CD14-positive monocyte (primary cell): Measurements from ENCODE around the gene CEP112. TPM values are rescaled to one million over a fixed set of nuclear protein-coding genes. Genes with fewer than 3 reads are reported as not detected.

Experiments
- DNase-seq, 3 donors: peaks; one replicate each; pipeline ENCODE4 v3.0.0-alpha.2; 2011 to 2022
- H2AFZ ChIP-seq: 2 replicates; pipeline ENCODE4 v1.6.0; 2012; ENCODE audit warnings: mild to moderate bottlenecking, low read depth, low read length, inconsistent platforms; ENCODE audit not compliant: insufficient read depth, poor library complexity, severe bottlenecking
- H3K27ac ChIP-seq, 2 donors: 1 replicate in 1 of 2; 2 replicates in 1 of 2; pipeline ENCODE4 v1.5.1; 2012 to 2013; ENCODE audit warnings: low read length in 2 of 2, control low read depth in 1 of 2, inconsistent platforms in 1 of 2, low read depth in 1 of 2, mild to moderate bottlenecking in 1 of 2
- H3K27me3 ChIP-seq, 2 donors: one replicate each; pipeline versions ENCODE4 v1.6.0 to v1.6.1; 2011 to 2013; ENCODE audit warnings: low read length in 2 of 2; ENCODE audit not compliant: control insufficient read depth in 2 of 2, insufficient read depth in 2 of 2
- H3K36me3 ChIP-seq, 2 donors: replicated peaks in 1 of 2; 1 replicate in 1 of 2; 2 replicates in 1 of 2; pipeline versions ENCODE4 v1.5.1 to v1.6.1; 2012 to 2013; ENCODE audit warnings: low read length in 2 of 2, control low read depth in 1 of 2, inconsistent platforms in 1 of 2, mild to moderate bottlenecking in 1 of 2; ENCODE audit not compliant: insufficient read depth in 2 of 2, control insufficient read depth in 1 of 2
- H3K4me1 ChIP-seq, 2 donors: 1 replicate in 1 of 2; 2 replicates in 1 of 2; pipeline versions ENCODE4 v1.5.1 to v1.6.1; 2012 to 2013; ENCODE audit warnings: low read length in 2 of 2, control low read depth in 1 of 2, inconsistent platforms in 1 of 2, mild to moderate bottlenecking in 1 of 2, moderate library complexity in 1 of 2; ENCODE audit not compliant: insufficient read depth in 2 of 2, control insufficient read depth in 1 of 2
- H3K4me2 ChIP-seq: replicated peaks from 2 replicates; pipeline ENCODE3; 2012; ENCODE audit warnings: low read length, moderate library complexity, mild to moderate bottlenecking; ENCODE audit not compliant: poor library complexity, severe bottlenecking; ENCODE audit errors: extremely low read depth
- H3K4me3 ChIP-seq, 3 experiments: fragments of 200-600 bp in 1 of 3; sonication (generic) in 1 of 3; replicated peaks in 1 of 3; 1 replicate in 2 of 3; 2 replicates in 1 of 3; pipeline ENCODE4 v1.5.1; 2011 to 2013; ENCODE audit warnings: low read length in 3 of 3, mild to moderate bottlenecking in 3 of 3, control low read depth in 2 of 3, low read depth in 2 of 3, inconsistent platforms in 1 of 3, moderate library complexity in 1 of 3
- H3K79me2 ChIP-seq: 2 replicates; pipeline ENCODE4 v1.6.0; 2012; ENCODE audit warnings: mild to moderate bottlenecking, control low read depth, inconsistent platforms, low read length, moderate library complexity; ENCODE audit not compliant: insufficient read depth
- H3K9ac ChIP-seq: 2 replicates; pipeline ENCODE4 v1.6.0; 2017; ENCODE audit warnings: low read length, mild to moderate bottlenecking; ENCODE audit not compliant: insufficient read depth, poor library complexity, severe bottlenecking
- H3K9me3 ChIP-seq, 2 donors: replicated peaks in 1 of 2; 1 replicate in 1 of 2; 2 replicates in 1 of 2; pipeline versions ENCODE4 v1.5.1 to v1.6.1; 2012 to 2013; ENCODE audit warnings: low read length in 2 of 2, control low read depth in 1 of 2; ENCODE audit not compliant: control insufficient read depth in 1 of 2, insufficient read depth in 1 of 2
- H4K20me1 ChIP-seq: 2 replicates; pipeline ENCODE4 v1.6.0; 2012; ENCODE audit warnings: mild to moderate bottlenecking, low read length, control low read depth, moderate library complexity; ENCODE audit not compliant: insufficient read depth
- H3K27ac Mint-ChIP-seq, 7 donors: one replicate each; pipeline ENCODE4 v1.8.0; 2020; ENCODE audit warnings: mild to moderate bottlenecking in 7 of 7, mixed read lengths in 7 of 7, moderate library complexity in 6 of 7, inconsistent platforms in 2 of 7
- H3K27me3 Mint-ChIP-seq, 3 donors: one replicate each; pipeline ENCODE4 v1.8.0; 2021 to 2022; ENCODE audit warnings: low read depth in 3 of 3, mild to moderate bottlenecking in 3 of 3, mixed read lengths in 3 of 3, moderate library complexity in 3 of 3, inconsistent platforms in 1 of 3
- H3K36me3 Mint-ChIP-seq, 2 donors: one replicate each; pipeline ENCODE4 v1.8.0; 2020; ENCODE audit warnings: mixed read lengths in 2 of 2, inconsistent platforms in 1 of 2, mild to moderate bottlenecking in 1 of 2
- H3K4me1 Mint-ChIP-seq: one replicate; pipeline ENCODE4 v1.8.0; 2020; ENCODE audit warnings: mild to moderate bottlenecking, mixed read lengths
- H3K4me3 Mint-ChIP-seq, 2 donors: one replicate each; pipeline ENCODE4 v1.8.0; 2020; ENCODE audit warnings: mild to moderate bottlenecking in 2 of 2, mixed read lengths in 2 of 2, moderate library complexity in 1 of 2
- H3K9me3 Mint-ChIP-seq, 7 donors: one replicate each; pipeline ENCODE4 v1.8.0; 2020 to 2022; ENCODE audit warnings: mixed read lengths in 7 of 7, mild to moderate bottlenecking in 6 of 7, moderate library complexity in 6 of 7, inconsistent platforms in 2 of 7
- WGBS: methylation state at CpG from one replicate; pipeline ENCODE4 v1.1.5; 2013; ENCODE audit warnings: missing lambda C conversion rate; ENCODE audit not compliant: insufficient coverage; 5-methylcytosine and 5-hydroxymethylcytosine counted together
- intact Hi-C, 2 donors: fragments of 100-400 bp; cut with micrococcal nuclease; formaldehyde crosslinking; loops; one replicate each; pipeline versions ENCODE4 v1.15.0 to v1.15.1; 2023
- polyA plus RNA-seq, 3 donors: library from polyadenylated mRNA; depleted of rRNA in 1 of 3; unstranded in 2 of 3; stranded (reverse) in 1 of 3; fragments of 300-500 nt in 2 of 3; fragments of >200 nt in 1 of 3; fragmentation: Illumina TruSeq in 2 of 3; gene quantifications; 1 replicate in 2 of 3; 2 replicates in 1 of 3; pipeline ENCODE4 v1.2.3, GENCODE V29; 2012 to 2021
- TF ChIP-seq, protein P1 (sequence below): fragments of 200-600 bp; IDR thresholded peaks from one replicate; pipeline ENCODE4 v1.8.0; 2022; ENCODE audit warnings: antibody characterized with exemption, mild to moderate bottlenecking

Gene CEP112
- polyA plus RNA-seq, 3 donors = 0.10 TPM; not detected in 2

DNA sequence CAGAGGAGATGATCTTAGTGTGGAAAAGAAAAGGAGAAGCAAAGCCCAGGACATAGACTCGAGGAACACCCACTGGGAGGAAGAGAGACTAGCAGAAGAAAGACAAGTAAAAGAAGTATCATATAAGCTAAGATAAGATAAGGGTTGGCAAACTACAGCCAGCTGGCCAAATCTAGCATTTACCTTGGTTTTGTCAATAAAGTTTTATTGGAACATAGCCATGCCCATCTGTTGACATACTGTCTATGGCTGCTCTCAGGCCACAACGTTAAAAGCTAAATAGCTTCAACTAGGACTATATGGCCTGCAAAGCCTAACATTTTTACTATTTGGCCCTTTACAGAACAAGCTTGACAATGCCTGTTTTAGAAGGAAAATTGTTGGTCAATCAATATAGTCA lies 464.1 kb downstream of the CEP112 start:
- H3K9me3 ChIP-seq = peaks cover 0 to 7% of the 10 kb centered on the region in 2 donors

DNA sequence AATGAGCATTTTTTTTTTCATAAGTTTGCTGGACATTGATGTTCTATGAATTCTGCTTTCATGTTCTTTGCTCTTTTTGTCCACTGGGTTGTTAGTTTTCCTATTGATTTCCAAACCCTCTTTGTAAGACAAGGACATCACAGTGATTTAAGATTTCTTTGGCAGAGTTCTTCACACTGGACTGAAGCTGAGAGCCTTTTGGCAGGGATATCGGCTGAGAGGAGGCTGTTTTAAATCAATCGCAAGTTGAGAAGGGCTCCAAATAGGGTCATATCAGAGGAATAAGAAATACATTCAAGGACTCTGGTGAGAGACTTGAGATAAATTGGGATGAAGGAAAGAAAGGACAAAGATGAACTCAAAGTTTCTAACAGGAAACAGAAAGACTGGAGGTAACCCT lies 464.7 kb downstream of the CEP112 start:
- H3K9me3 ChIP-seq = peaks cover 0 to 7% of the 10 kb centered on the region in 2 donors
- H3K4me2 ChIP-seq = no peak overlapping the region
- TF ChIP-seq, protein P1, sequence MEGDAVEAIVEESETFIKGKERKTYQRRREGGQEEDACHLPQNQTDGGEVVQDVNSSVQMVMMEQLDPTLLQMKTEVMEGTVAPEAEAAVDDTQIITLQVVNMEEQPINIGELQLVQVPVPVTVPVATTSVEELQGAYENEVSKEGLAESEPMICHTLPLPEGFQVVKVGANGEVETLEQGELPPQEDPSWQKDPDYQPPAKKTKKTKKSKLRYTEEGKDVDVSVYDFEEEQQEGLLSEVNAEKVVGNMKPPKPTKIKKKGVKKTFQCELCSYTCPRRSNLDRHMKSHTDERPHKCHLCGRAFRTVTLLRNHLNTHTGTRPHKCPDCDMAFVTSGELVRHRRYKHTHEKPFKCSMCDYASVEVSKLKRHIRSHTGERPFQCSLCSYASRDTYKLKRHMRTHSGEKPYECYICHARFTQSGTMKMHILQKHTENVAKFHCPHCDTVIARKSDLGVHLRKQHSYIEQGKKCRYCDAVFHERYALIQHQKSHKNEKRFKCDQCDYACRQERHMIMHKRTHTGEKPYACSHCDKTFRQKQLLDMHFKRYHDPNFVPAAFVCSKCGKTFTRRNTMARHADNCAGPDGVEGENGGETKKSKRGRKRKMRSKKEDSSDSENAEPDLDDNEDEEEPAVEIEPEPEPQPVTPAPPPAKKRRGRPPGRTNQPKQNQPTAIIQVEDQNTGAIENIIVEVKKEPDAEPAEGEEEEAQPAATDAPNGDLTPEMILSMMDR = no peak
- no peak overlapping the region for H3K27ac Mint-ChIP-seq
- 100% methylated on average over 2 of the region's 2 CpGs for whole genome bisulfite sequencing
- DNase-seq = no peak
- no peaks in the 10 kb centered on the region for H3K4me1 ChIP-seq
- no peaks in the 10 kb centered on the region for H3K4me1 Mint-ChIP-seq
- H3K27me3 Mint-ChIP-seq = peaks cover 0 to 2% (median 0%) of the 10 kb centered on the region in 3 donors
- no peak overlapping the region for H3K27ac ChIP-seq
- H3K4me3 ChIP-seq = no peak overlapping the region
- no peaks in the 10 kb centered on the region for H3K36me3 Mint-ChIP-seq
- peaks cover 4 to 18% (median 7%) of the 10 kb centered on the region in 7 donors for H3K9me3 Mint-ChIP-seq
- no peaks in the 10 kb centered on the region for H3K27me3 ChIP-seq
- H3K4me3 Mint-ChIP-seq = no peak overlapping the region
- intact Hi-C loops = no loop called here
- no peak overlapping the region for H2AFZ ChIP-seq
- H3K79me2 ChIP-seq = no peaks in the 10 kb centered on the region
- no peaks in the 10 kb centered on the region for H4K20me1 ChIP-seq
- H3K9ac ChIP-seq = no peak overlapping the region
- no peaks in the 10 kb centered on the region for H3K36me3 ChIP-seq

More for the DNA sequence above, 464.1 kb downstream of the CEP112 start:
- intact Hi-C loops = no loop called here
- no peak overlapping the region for H3K27ac ChIP-seq
- H3K9me3 Mint-ChIP-seq = peaks cover 4 to 18% (median 7%) of the 10 kb centered on the region in 7 donors
- H3K4me2 ChIP-seq = no peak overlapping the region
- no peaks in the 10 kb centered on the region for H3K36me3 Mint-ChIP-seq
- H3K27me3 ChIP-seq = no peaks in the 10 kb centered on the region
- no peak overlapping the region for H2AFZ ChIP-seq
- H3K4me3 Mint-ChIP-seq = no peak overlapping the region
- H3K79me2 ChIP-seq = no peaks in the 10 kb centered on the region
- H3K27me3 Mint-ChIP-seq = no peaks in the 10 kb centered on the region
- H3K9ac ChIP-seq = no peak overlapping the region
- 83% methylated on average over 1 of the region's 2 CpGs for WGBS
- no peak overlapping the region for H3K4me3 ChIP-seq
- H4K20me1 ChIP-seq = no peaks in the 10 kb centered on the region
- H3K4me1 ChIP-seq = no peaks in the 10 kb centered on the region
- TF ChIP-seq, protein P1 = no peak
- no peak overlapping the region for H3K27ac Mint-ChIP-seq
- no peaks in the 10 kb centered on the region for H3K4me1 Mint-ChIP-seq
- H3K36me3 ChIP-seq = no peaks in the 10 kb centered on the region
- no peak for DNase-seq
